PFSK-1 (cell line): Measurements from ENCODE around the gene NXF3.

Source experiments
- REST ChIP-seq, 2 experiments: IDR thresholded peaks; 2 replicates each; pipeline versions ENCODE4 v1.6.1 to v1.8.0; 2011 to 2012; ENCODE audit warnings: low read depth in 2 of 2, low read length in 2 of 2, control low read depth in 1 of 2, inconsistent platforms in 1 of 2, mild to moderate bottlenecking in 1 of 2, moderate library complexity in 1 of 2; ENCODE audit not compliant: insufficient read depth in 1 of 2
- SIN3A ChIP-seq: IDR thresholded peaks from 2 replicates; pipeline ENCODE4 v1.6.1; 2012; ENCODE audit warnings: mild to moderate bottlenecking, low read length, moderate library complexity, borderline replicate concordance; ENCODE audit not compliant: insufficient read depth
- TAF1 ChIP-seq: IDR thresholded peaks from 2 replicates; pipeline ENCODE4 v1.6.1; 2012; ENCODE audit warnings: low read length, control low read depth, borderline replicate concordance; ENCODE audit not compliant: insufficient read depth

DNA sequence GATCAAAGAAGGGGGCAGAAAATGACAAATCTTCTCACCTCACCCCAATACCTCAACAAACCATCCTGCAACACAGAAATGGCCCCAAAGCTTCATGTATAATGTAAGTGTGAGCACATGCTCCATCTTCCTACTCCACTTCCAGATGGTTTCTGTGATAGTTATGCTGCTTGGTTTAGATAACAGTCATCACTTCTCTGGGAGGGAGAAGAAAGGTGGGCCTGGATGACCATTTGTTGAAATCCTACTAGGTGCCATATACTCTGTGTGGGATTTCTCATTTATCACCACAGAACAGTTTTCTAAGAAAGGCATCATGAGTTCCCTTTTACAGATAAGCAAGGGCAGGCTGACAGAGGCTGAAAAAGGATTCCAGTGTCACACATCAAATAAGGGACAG, 31.3 kb upstream of the NXF3 start:
- TF ChIP-seq TAF1 (no peak), REST (IDR thresholded peaks at IDR 0.05; ENCODE audit: insufficient read depth in 1 of 2, low read depth in 2 of 2, low read length in 2 of 2) (no peak), SIN3A (no peak)
